K562 (cell line): ENCODE data around the gene HSPA1L. TPM values are rescaled to one million over a fixed set of nuclear protein-coding genes. Genes with fewer than 3 reads are reported as not detected.

Experiments
- AFF4 ChIP-seq: sonication (generic); formaldehyde crosslinking; IDR thresholded peaks from 2 replicates; pipeline ENCODE4 v1.8.0; 2023; ENCODE audit warnings: mild to moderate bottlenecking, missing genetic modification reagents
- CBFB ChIP-seq: sonication (generic); formaldehyde crosslinking; IDR thresholded peaks from 2 replicates; pipeline ENCODE4 v1.4.0; 2020; ENCODE audit warnings: mild to moderate bottlenecking, missing genetic modification reagents
- CEBPB ChIP-seq: fragments of 450-650 bp; IDR thresholded peaks from 2 replicates; pipeline ENCODE4 v1.6.1; 2016; ENCODE audit warnings: missing genetic modification characterization, missing compliant biosample characterization
- CEBPG ChIP-seq, 3 experiments: fragments of 200-800 bp in 1 of 3; sonication (Bioruptor generic) in 1 of 3; sonication (generic) in 1 of 3; formaldehyde crosslinking in 1 of 3; IDR thresholded peaks in 2 of 3; conservative IDR thresholded peaks in 1 of 3; 2 replicates each; pipeline versions ENCODE4 v1.6.1 to v1.8.0; 2016 to 2022; ENCODE audit warnings: missing compliant biosample characterization in 2 of 3, missing genetic modification characterization in 2 of 3, mild to moderate bottlenecking in 1 of 3, missing genetic modification reagents in 1 of 3
- ERF ChIP-seq: fragments of 450-650 bp; formaldehyde crosslinking; IDR thresholded peaks from 2 replicates; pipeline ENCODE4 v1.4.0; 2020; ENCODE audit warnings: mild to moderate bottlenecking, mixed read lengths
- ESRRA ChIP-seq: fragments of 450-650 bp; IDR thresholded peaks from 2 replicates; pipeline ENCODE4 v1.6.1; 2014; ENCODE audit warnings: low read depth, mild to moderate bottlenecking, moderate library complexity, borderline replicate concordance
- ETV6 ChIP-seq, 3 experiments: fragments of 150-350 bp in 1 of 3; sonication (generic) in 1 of 3; formaldehyde crosslinking in 1 of 3; IDR thresholded peaks; 2 replicates each; pipeline versions ENCODE4 v1.6.1 to v1.8.0; 2014 to 2022; ENCODE audit warnings: borderline replicate concordance in 2 of 3, low read depth in 2 of 3, antibody characterized with exemption in 1 of 3, low read length in 1 of 3, mild to moderate bottlenecking in 1 of 3, missing genetic modification reagents in 1 of 3
- FOXP1 ChIP-seq: sonication (generic); formaldehyde crosslinking; IDR thresholded peaks from 2 replicates; pipeline ENCODE4 v1.8.0; 2022; ENCODE audit warnings: mild to moderate bottlenecking, missing genetic modification reagents
- GABPB1 ChIP-seq: sonication (generic); formaldehyde crosslinking; IDR thresholded peaks from 2 replicates; pipeline ENCODE4 v1.8.0; 2022; ENCODE audit warnings: mild to moderate bottlenecking, missing genetic modification reagents
- KHSRP ChIP-seq: fragments of 450-650 bp; IDR thresholded peaks from 2 replicates; pipeline ENCODE4 v1.6.1; 2017
- MYC ChIP-seq, 2 experiments: fragments of 250-450 bp in 1 of 2; sonication (Bioruptor Pico) in 1 of 2; IDR thresholded peaks; 2 replicates each; pipeline versions ENCODE4 v1.5.1 to v1.6.1; 2012 to 2021; ENCODE audit warnings: low read depth in 2 of 2, borderline replicate concordance in 1 of 2, improper control_type of control experiment in 1 of 2, low read length in 1 of 2, mild to moderate bottlenecking in 1 of 2, moderate library complexity in 1 of 2
- NFXL1 ChIP-seq: fragments of 450-650 bp; formaldehyde crosslinking; IDR thresholded peaks from 2 replicates; pipeline ENCODE4 v1.4.0; 2021; ENCODE audit warnings: mild to moderate bottlenecking
- RBFOX2 ChIP-seq: fragments of 200-400 bp; formaldehyde crosslinking; IDR thresholded peaks from 2 replicates; pipeline ENCODE4 v1.6.1; 2017; ENCODE audit warnings: low read depth, mild to moderate bottlenecking, low read length, moderate library complexity
- RBM39 ChIP-seq: fragments of 200-400 bp; formaldehyde crosslinking; optimal IDR thresholded peaks from 2 replicates; pipeline ENCODE3; 2018; ENCODE audit warnings: low read depth, low read length
- SMAD4 ChIP-seq: fragments of 250-450 bp; sonication (Bioruptor Pico); conservative IDR thresholded peaks from 2 replicates; pipeline ENCODE4 v1.8.0; 2021; ENCODE audit warnings: inconsistent platforms, mild to moderate bottlenecking, moderate library complexity
- SREBF2 ChIP-seq: sonication (generic); formaldehyde crosslinking; IDR thresholded peaks from 2 replicates; pipeline ENCODE4 v1.4.0; 2020; ENCODE audit warnings: mild to moderate bottlenecking, missing genetic modification reagents
- SRF ChIP-seq, 2 experiments: fragments of 250-450, 450-650 bp in 1 of 2; sonication (Bioruptor Pico) in 1 of 2; sonication (generic) in 1 of 2; formaldehyde crosslinking; IDR thresholded peaks; 2 replicates each; pipeline versions ENCODE4 v1.5.0 to v1.5.1; 2020 to 2022; ENCODE audit warnings: mild to moderate bottlenecking in 1 of 2, missing genetic modification reagents in 1 of 2
- STAT5A ChIP-seq: IDR thresholded peaks from 2 replicates; pipeline ENCODE4 v1.6.1; 2012; ENCODE audit warnings: low read length, inconsistent platforms, borderline replicate concordance
- ZNF584 ChIP-seq: fragments of 200-800 bp; sonication (Bioruptor generic); IDR thresholded peaks from 2 replicates; pipeline ENCODE4 v1.6.1; 2016; ENCODE audit warnings: low read depth, mild to moderate bottlenecking, missing genetic modification characterization, missing compliant biosample characterization
- polyA plus RNA-seq, 8 experiments: library from polyadenylated mRNA; depleted of rRNA in 4 of 8; stranded (reverse) in 5 of 8; unstranded in 3 of 8; fragments of >200 nt; fragmentation: Nextera tagmentation in 2 of 8; fragmentation: Illumina TruSeq in 1 of 8; extraction: Ambion mirVana in 2 of 8; extraction: Trizol in 1 of 8; gene quantifications; 2 replicates each; pipeline versions ENCODE4 v1.2.1 to v1.2.3, GENCODE V29; 2011 to 2014; ENCODE audit warnings: inconsistent platforms in 1 of 8, missing spikeins in 1 of 8
- total RNA-seq, 7 experiments: library from RNA; depleted of rRNA in 6 of 7; stranded (reverse); fragments of >200 nt in 6 of 7; fragmentation: Illumina TruSeq in 2 of 7; extraction: Trizol in 2 of 7; gene quantifications; 2 replicates each; pipeline versions ENCODE4 v1.2.1 to v1.2.3, GENCODE V29; 2011 to 2021; ENCODE audit warnings: low replicate concordance in 1 of 7
- TF ChIP-seq, protein P1 (sequence below): sonication (generic); formaldehyde crosslinking; IDR thresholded peaks from 2 replicates; pipeline ENCODE4 v1.8.1; 2023; ENCODE audit warnings: mild to moderate bottlenecking, missing genetic modification reagents

Gene HSPA1L
- total and polyA plus RNA-seq, 9 of the 15 experiments (the other 6 are each of a cell fraction or from before 2014, with no cell fraction given): 0.14 to 2.1 (median 1.3) TPM

DNA sequence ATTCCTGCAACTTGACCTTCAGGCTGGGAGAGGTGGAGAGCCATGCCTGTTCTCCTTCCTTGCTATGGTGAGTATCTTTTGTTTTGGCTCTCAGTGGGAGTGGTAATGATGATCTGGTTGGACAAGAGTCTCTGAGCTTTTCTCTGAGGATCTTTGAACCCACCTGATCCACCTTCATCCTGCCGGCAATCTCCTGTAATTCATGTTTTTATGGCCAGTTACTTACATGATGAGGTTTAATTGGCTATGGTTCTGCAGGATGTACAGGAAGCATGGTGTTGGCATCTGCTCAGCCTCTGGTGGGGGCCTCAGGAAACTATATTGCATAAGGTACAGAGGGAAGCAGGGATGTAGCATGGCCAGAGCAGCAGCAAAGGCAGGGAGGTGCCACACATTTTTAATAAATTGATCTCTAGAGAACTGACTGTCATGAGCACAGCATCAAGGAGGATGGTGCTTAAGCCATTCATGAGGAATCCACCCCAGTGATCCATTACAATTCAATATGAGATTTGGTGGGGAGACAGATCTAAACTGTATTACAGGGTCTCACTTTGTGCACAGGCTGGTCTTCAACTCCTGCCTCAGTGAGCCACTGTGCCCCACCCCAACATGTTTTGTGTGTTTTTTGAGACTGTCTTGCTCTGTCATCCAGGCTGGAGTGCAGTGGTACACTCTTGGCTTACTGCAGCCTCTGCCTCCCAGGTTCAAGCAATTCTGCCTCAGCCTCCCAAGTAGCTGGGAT lies 22.5 kb upstream of the HSPA1L start (continued):
- TF ChIP-seq, protein P1, sequence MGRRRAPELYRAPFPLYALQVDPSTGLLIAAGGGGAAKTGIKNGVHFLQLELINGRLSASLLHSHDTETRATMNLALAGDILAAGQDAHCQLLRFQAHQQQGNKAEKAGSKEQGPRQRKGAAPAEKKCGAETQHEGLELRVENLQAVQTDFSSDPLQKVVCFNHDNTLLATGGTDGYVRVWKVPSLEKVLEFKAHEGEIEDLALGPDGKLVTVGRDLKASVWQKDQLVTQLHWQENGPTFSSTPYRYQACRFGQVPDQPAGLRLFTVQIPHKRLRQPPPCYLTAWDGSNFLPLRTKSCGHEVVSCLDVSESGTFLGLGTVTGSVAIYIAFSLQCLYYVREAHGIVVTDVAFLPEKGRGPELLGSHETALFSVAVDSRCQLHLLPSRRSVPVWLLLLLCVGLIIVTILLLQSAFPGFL (CRISPR knock-in tag): 0 out of 2 replicates have a peak, but pooled peaks have one; percentile 25
- TF ChIP-seq ZNF584 (CRISPR knock-in tag) (0 out of 2 replicates have a peak, but pooled peaks have one; percentile 64), SMAD4 (CRISPR knock-in tag) (0 out of 2 replicates have a peak, but pooled peaks have one; percentile 17), ETV6 (IDR thresholded peaks at IDR 0.05; ENCODE audit: borderline replicate concordance in 1 of 2, low read depth in 2 of 2, low read length in 1 of 2) (no peak), ETV6 (CRISPR knock-in tag; IDR thresholded peaks at IDR 0.05; ENCODE audit: borderline replicate concordance) (peak; percentile 39; the same call in 1 of the 2 replicates), SRF (CRISPR knock-in tag; IDR thresholded peaks at IDR 0.05) (no peak), SREBF2 (CRISPR knock-in tag) (0 out of 2 replicates have a peak, but pooled peaks have one; percentile 93), NFXL1 (CRISPR knock-in tag) (0 out of 2 replicates have a peak, but pooled peaks have one; percentile 62), CBFB (CRISPR knock-in tag) (0 out of 2 replicates have a peak, but pooled peaks have one; percentile 46), ESRRA (no peak), AFF4 (CRISPR knock-in tag) (0 out of 2 replicates have a peak, but pooled peaks have one; percentile 49), MYC (IDR thresholded peaks at IDR 0.05; ENCODE audit: low read depth, low read length) (no peak), MYC (CRISPR knock-in tag; IDR thresholded peaks at IDR 0.05; ENCODE audit: borderline replicate concordance, low read depth) (peak; percentile 69; the same call in 1 of the 2 replicates), RBFOX2 (peak; percentile 70; the same call in 1 of the 2 replicates), RBM39 (peak; percentile 4), CEBPB (tag) (0 out of 2 replicates have a peak, but pooled peaks have one; percentile 32), STAT5A (peak; percentile 7; the same call in 1 of the 2 replicates), GABPB1 (CRISPR knock-in tag) (peak; percentile 66), CEBPG (CRISPR knock-in tag; IDR thresholded peaks at IDR 0.05) (peak; percentile 51), CEBPG (tag; conservative IDR thresholded peaks at IDR 0.05 in 1 of 2, IDR thresholded peaks at IDR 0.05 in 1 of 2) (no peak), FOXP1 (CRISPR knock-in tag) (peak; percentile 20; the same call in 1 of the 2 replicates), ERF (CRISPR knock-in tag) (0 out of 2 replicates have a peak, but pooled peaks have one; percentile 18), KHSRP (0 out of 2 replicates have a peak, but pooled peaks have one; percentile 15)
